Osteocyte (in vitro differentiated cells): ENCODE data around the gene ATRNL1. TPM values are rescaled to one million over a fixed set of nuclear protein-coding genes. Genes with fewer than 3 reads are reported as not detected.
A peak's percentile ranks its signal among the peaks of the same experiment; 100 is the strongest.

ENCODE experiments used
- DNase-seq: peaks from one replicate; pipeline ENCODE4 v3.0.0; 2021; ENCODE audit warnings: mixed read lengths; ENCODE audit not compliant: unreplicated experiment; ENCODE audit errors: extremely low spot score
- H3K27ac Mint-ChIP-seq: one replicate; pipeline ENCODE4 v1.8.0; 2021; ENCODE audit warnings: mild to moderate bottlenecking, mixed read lengths; ENCODE audit not compliant: unreplicated experiment
- H3K27me3 Mint-ChIP-seq: one replicate; pipeline ENCODE4 v1.8.0; 2021; ENCODE audit warnings: mixed read lengths; ENCODE audit not compliant: unreplicated experiment
- H3K36me3 Mint-ChIP-seq: one replicate; pipeline ENCODE4 v1.8.0; 2021; ENCODE audit warnings: mixed read lengths; ENCODE audit not compliant: unreplicated experiment
- H3K4me1 Mint-ChIP-seq: one replicate; pipeline ENCODE4 v1.8.0; 2021; ENCODE audit warnings: mixed read lengths; ENCODE audit not compliant: unreplicated experiment
- H3K4me3 Mint-ChIP-seq: one replicate; pipeline ENCODE4 v1.8.0; 2021; ENCODE audit warnings: mild to moderate bottlenecking, moderate library complexity, mixed read lengths; ENCODE audit not compliant: unreplicated experiment
- H3K9me3 Mint-ChIP-seq: one replicate; pipeline ENCODE4 v1.8.0; 2021; ENCODE audit warnings: mixed read lengths; ENCODE audit not compliant: unreplicated experiment
- total RNA-seq: library from RNA; stranded (reverse); gene quantifications from 2 replicates; pipeline ENCODE4 v1.2.1, GENCODE V29; 2021
- TF ChIP-seq, protein P1 (sequence below): fragments of 200-600 bp; sonication (generic); IDR thresholded peaks from 2 replicates; pipeline ENCODE4 v1.5.0; 2021; ENCODE audit warnings: antibody characterized with exemption, mild to moderate bottlenecking, moderate library complexity

Gene ATRNL1
- total RNA-seq, 1 donor from 2014 or later, result 20.2 TPM

DNA sequence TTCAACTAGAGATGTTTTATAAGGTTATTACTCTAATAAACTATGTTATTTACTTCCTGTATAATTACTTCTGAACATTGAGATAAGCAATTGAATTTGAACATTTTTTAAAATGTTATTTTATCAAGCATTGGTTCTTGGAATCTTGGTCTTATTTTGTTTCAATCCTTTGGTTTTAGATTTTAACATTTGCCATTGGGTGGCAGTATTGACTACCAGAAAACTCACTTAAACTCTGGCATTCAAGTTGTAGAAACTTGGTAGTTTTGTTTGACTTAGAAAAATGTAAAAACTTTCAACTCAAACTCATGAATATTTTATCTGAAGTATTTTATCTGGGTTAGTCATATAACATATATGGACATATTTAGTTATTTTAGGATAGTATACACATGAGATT lies 48.1 kb downstream of the ATRNL1 start:
- Mint-ChIP-seq H3K4me3 (no peak overlapping the region), H3K27me3 (no peaks in the 10 kb centered on the region), H3K9me3 (peaks cover 6% of the 10 kb centered on the region), H3K27ac (no peak overlapping the region), H3K36me3 (peaks cover 4% of the 10 kb centered on the region), H3K4me1 (no peaks in the 10 kb centered on the region)
- no peak for DNase-seq
- TF ChIP-seq, protein P1, sequence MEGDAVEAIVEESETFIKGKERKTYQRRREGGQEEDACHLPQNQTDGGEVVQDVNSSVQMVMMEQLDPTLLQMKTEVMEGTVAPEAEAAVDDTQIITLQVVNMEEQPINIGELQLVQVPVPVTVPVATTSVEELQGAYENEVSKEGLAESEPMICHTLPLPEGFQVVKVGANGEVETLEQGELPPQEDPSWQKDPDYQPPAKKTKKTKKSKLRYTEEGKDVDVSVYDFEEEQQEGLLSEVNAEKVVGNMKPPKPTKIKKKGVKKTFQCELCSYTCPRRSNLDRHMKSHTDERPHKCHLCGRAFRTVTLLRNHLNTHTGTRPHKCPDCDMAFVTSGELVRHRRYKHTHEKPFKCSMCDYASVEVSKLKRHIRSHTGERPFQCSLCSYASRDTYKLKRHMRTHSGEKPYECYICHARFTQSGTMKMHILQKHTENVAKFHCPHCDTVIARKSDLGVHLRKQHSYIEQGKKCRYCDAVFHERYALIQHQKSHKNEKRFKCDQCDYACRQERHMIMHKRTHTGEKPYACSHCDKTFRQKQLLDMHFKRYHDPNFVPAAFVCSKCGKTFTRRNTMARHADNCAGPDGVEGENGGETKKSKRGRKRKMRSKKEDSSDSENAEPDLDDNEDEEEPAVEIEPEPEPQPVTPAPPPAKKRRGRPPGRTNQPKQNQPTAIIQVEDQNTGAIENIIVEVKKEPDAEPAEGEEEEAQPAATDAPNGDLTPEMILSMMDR, result peak; percentile 64

DNA sequence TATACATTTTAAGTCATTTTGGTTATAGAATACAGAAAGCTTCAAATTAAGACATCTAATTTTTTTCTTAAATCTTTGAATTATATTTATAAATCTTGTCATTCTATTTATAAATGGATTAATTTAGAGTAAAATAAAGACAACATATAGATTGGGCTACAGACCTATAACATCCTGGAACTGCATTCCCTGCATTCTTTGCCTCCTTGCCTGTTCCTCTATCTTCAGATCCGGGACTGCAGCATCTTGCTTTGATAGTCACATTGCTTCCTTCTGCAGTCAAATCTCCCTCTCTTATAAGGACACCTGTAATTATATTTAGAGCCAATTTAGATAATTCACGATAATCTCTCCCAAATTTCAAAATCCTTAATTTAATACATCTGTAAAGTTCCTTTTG lies 64.2 kb downstream of the ATRNL1 start:
- H3K36me3 Mint-ChIP-seq, result no peaks in the 10 kb centered on the region
- H3K27me3 Mint-ChIP-seq, result no peaks in the 10 kb centered on the region
- TF ChIP-seq, protein P1, result no peak
- no peaks in the 10 kb centered on the region for H3K4me1 Mint-ChIP-seq
- no peak for DNase-seq
- no peaks in the 10 kb centered on the region for H3K9me3 Mint-ChIP-seq
- no peak overlapping the region for H3K4me3 Mint-ChIP-seq
- no peak overlapping the region for H3K27ac Mint-ChIP-seq

DNA sequence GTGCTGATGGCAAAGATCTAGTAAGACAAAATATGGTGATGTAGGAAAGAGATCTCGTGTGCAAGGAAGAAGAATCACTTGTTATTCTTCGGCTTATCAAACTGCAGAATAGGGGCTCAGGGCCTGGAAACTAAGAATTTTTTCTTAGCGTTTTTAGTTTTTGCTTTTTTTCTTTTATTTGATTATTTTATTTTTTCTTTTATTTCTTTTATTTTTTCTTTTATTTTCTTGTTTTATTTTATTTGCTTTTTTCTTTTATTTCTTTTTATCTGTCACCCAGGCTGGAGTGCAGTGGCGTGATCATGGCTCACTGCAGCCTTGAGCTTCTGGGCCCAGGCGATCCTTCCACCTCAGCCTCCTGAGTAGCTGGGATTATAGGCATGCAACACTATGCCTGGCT lies 70.0 kb downstream of the ATRNL1 start:
- Mint-ChIP-seq H3K4me1 (no peaks in the 10 kb centered on the region), H3K27me3 (no peaks in the 10 kb centered on the region), H3K9me3 (peaks cover 9% of the 10 kb centered on the region), H3K36me3 (no peaks in the 10 kb centered on the region), H3K4me3 (no peak overlapping the region), H3K27ac (no peak overlapping the region)
- no peak for DNase-seq
- TF ChIP-seq, protein P1, result no peak

GRCh38 chr10:115164220-115164619 lies 71.1 kb downstream of the ATRNL1 start:
- DNase-seq, result no peak
- Mint-ChIP-seq H3K27me3 (no peaks in the 10 kb centered on the region), H3K27ac (no peak overlapping the region), H3K4me1 (no peaks in the 10 kb centered on the region), H3K4me3 (no peak overlapping the region), H3K9me3 (peaks cover 9% of the 10 kb centered on the region), H3K36me3 (no peaks in the 10 kb centered on the region)
- TF ChIP-seq, protein P1, result no peak

DNA sequence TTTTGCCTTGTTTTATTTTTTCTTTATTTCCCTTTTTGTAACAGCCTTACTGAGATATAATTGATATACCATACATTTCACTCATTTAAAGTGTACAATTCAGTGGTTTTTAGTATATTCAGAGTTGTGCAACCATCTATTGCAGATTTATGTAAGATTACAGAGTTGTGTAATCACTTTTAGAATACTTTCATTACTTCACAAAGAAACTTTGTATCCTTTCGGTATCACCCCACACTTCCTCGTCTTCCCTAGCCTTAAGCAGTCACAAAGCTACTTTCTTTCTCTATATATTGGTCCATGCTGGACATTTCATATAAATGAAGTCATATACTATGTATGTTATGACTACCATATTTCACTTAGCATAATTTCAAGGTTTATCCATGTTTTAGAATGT lies 74.6 kb downstream of the ATRNL1 start:
- DNase-seq, result no peak
- Mint-ChIP-seq H3K36me3 (no peaks in the 10 kb centered on the region), H3K4me1 (no peaks in the 10 kb centered on the region)

More for the DNA sequence above, 74.6 kb downstream of the ATRNL1 start:
- no peak overlapping the region for H3K27ac Mint-ChIP-seq
- TF ChIP-seq, protein P1, result no peak
- peaks cover 9% of the 10 kb centered on the region for H3K9me3 Mint-ChIP-seq
- no peak overlapping the region for H3K4me3 Mint-ChIP-seq
- H3K27me3 Mint-ChIP-seq, result no peaks in the 10 kb centered on the region
